Mucosa of gallbladder (tissue), 1 donor: Measurements from ENCODE around the gene LCOR. TPM values are rescaled to one million over a fixed set of nuclear protein-coding genes. Genes with fewer than 3 reads are reported as not detected.

ENCODE experiments used
- DNase-seq: peaks from one replicate; pipeline ENCODE4 v3.0.0-alpha.2; 2020; ENCODE audit warnings: low spot score
- total RNA-seq: library from RNA; stranded (reverse); gene quantifications from one replicate; pipeline ENCODE4 v1.2.1, GENCODE V29; 2021
- donor health status: DM: no; HTN: no; CAD: no.

Gene LCOR
- total RNA-seq, 1 donor from 2014 or later = 56.0 TPM

- no peak for DNase-seq
Measured at GRCh38 chr10:96889415-96890171, 57.5 kb downstream of the LCOR start.

GRCh38 chr10:96890172-96890513 is 58.0 kb downstream of the LCOR start:
- no peak for DNase-seq

GRCh38 chr10:96890580-96890979 is 58.5 kb downstream of the LCOR start:
- DNase-seq = no peak

GRCh38 chr10:96891840-96892239 is 59.7 kb downstream of the LCOR start:
- DNase-seq = no peak

GRCh38 chr10:96895662-96896424 is 63.7 kb downstream of the LCOR start:
- no peak for DNase-seq

GRCh38 chr10:96896884-96897589 is 64.9 kb downstream of the LCOR start:
- no peak for DNase-seq

GRCh38 chr10:96902117-96902516 is 70.0 kb downstream of the LCOR start:
- DNase-seq = no peak

GRCh38 chr10:96902731-96903358 is 70.7 kb downstream of the LCOR start:
- DNase-seq = no peak

- DNase-seq = no peak
Measured at GRCh38 chr10:96904648-96905047, 72.5 kb downstream of the LCOR start.

- DNase-seq = no peak
Measured at GRCh38 chr10:96906864-96907263, 74.8 kb downstream of the LCOR start.

GRCh38 chr10:96910488-96911395 is 78.6 kb downstream of the LCOR start:
- DNase-seq = no peak

- DNase-seq = no peak
Measured at GRCh38 chr10:96912405-96912804, 80.3 kb downstream of the LCOR start.

GRCh38 chr10:96913906-96914305 is 81.8 kb downstream of the LCOR start:
- no peak for DNase-seq

GRCh38 chr10:96917628-96918027 is 85.5 kb downstream of the LCOR start:
- DNase-seq = no peak

GRCh38 chr10:96918214-96919002 is 86.3 kb downstream of the LCOR start:
- no peak for DNase-seq

GRCh38 chr10:96919785-96920430 is 87.8 kb downstream of the LCOR start:
- no peak for DNase-seq

- DNase-seq = no peak
Measured at GRCh38 chr10:96921655-96922054, 89.6 kb downstream of the LCOR start.

GRCh38 chr10:96922978-96923948 is 91.2 kb downstream of the LCOR start:
- DNase-seq = no peak

GRCh38 chr10:96924861-96925260 is 92.8 kb downstream of the LCOR start:
- no peak for DNase-seq
